Dedifferentiated amniotic fluid mesenchymal stem cell (primary cell): ENCODE results near the gene ATP6V0E1.
"Not testable (repeated sequence)": the region's sequence is repeated elsewhere in the genome, so short reads cannot be mapped to it uniquely, and the experiment has no call there.

ENCODE experiments used
- DNase-seq: peaks from one replicate; pipeline ENCODE4 v3.0.0-alpha.2; 2016; ENCODE audit errors: extremely low spot score

ATP6V0E1 gene

GRCh38 chr5:173004013-173004412 lies 20.4 kb downstream of the ATP6V0E1 start:
- no peak for DNase-seq

DNA sequence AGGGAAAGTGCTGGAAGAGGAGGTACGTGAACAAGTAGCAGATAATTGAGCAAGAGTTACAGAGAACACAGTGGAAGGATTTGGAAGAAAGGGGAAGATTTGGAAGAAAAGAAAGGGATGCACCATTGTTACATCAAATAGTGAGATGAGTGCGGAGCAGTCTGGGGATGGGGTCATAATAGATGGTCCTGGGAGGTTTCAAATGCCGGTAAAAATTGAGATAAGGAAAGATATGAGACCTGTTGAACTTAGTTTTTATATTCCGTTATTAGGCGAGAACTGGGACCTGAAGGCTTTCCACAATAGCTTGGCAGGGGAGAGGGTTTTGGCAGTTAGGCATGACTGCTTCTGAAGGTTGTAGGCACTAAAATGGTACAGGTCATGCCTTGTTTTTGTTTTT lies 20.9 kb downstream of the ATP6V0E1 start:
- DNase-seq: no peak

- peak; percentile 21 for DNase-seq
Measured at GRCh38 chr5:173010021-173010420, 26.4 kb downstream of the ATP6V0E1 start.

DNA sequence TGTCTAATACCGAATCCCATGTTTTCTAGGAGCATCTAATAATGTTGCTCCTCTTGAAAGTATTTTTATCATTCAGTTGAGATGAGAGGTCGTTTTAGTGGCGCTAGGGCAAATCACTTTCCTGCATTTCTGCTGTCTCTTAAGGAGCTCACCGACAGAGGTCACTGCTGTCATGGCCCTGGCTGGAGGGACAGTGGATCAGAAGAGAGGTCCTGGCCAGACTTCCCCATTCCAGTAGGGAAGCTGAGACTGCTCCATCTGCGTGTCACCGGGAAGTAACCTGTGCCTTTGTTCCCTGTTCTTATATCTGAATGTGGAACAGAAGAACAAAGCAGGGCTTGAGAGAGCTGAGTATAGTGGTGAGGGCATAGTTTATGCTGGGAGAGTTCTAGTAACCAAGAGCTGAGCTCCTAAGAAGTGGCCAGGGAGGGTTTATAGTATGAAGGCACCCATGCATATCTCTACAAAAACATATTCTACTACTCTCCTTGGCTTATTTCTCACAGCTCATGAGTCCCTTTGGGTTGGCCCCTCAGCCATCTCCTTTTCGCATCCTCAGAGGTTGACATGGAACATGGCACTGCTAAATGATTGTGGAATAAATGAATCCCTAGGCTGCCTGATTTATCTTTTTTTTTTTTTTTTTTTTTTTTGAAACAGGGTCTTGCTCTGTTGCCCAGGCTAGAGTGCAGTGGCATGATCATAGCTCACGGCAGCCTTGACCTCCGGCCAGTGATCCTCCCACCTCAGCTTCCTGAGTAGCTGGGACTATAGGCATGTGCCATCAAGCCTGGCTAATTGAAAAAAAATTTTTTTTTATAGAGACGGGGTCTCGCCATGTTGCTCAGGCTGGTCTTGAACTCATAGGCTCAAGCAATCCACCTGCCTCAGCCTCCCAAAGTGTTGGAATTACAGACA lies 27.2 kb downstream of the ATP6V0E1 start:
- DNase-seq: no peak

GRCh38 chr5:173011566-173011965 lies 28.0 kb downstream of the ATP6V0E1 start:
- no peak for DNase-seq

GRCh38 chr5:173012882-173013281 lies 29.3 kb downstream of the ATP6V0E1 start:
- no peak for DNase-seq

GRCh38 chr5:173014671-173015070 lies 31.1 kb downstream of the ATP6V0E1 start:
- DNase-seq: no peak

- DNase-seq: no peak
Measured at GRCh38 chr5:173015192-173015591, 31.6 kb downstream of the ATP6V0E1 start.

DNA sequence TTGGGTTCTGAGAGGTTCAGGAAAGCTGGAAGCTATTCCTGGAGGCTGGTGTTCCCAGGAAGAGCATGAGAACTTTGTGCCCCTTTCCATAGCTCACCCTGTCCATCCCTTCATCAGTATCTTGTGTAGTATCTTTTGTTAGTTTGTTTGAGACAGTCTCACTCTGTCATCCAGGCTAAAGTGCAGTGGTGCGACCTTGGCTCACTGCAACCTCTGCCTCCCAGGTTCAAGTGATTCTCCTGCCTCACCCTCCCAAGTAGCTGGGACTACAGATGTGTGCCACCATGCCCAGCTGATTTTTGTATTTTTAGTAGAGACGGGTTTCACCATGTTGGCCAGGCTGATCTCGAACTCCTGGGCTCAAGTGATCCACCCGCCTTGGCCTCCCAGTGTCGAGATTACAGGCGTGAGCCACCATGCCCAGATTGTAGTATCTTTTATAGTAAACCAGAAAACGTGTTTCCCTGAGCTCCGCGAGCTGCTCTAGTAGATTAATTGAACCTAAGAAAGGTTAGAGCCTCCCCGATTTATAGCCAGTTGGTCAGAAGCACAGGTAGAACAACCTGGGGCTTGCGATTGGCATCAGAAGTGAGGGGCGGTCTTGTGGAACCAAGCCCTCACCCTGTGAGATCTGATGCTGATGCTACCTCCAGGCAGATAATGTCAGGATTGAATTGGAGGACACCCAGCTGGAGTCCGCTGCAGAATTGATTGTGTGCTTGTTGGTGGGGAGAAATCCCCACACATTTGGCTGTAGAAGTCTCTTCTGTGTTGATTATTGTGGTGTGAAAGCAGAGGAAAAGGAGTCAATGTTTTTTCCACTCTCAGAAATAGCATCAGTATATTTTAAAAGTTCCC lies 32.3 kb downstream of the ATP6V0E1 start:
- DNase-seq: no peak

- DNase-seq: peak; percentile 76
Measured at GRCh38 chr5:173016598-173017046, 33.1 kb downstream of the ATP6V0E1 start.

GRCh38 chr5:173017087-173017486 lies 33.5 kb downstream of the ATP6V0E1 start:
- DNase-seq: not testable (repeated sequence)

GRCh38 chr5:173018358-173018757 lies 34.8 kb downstream of the ATP6V0E1 start:
- DNase-seq: no peak

GRCh38 chr5:173020154-173020581 lies 36.6 kb downstream of the ATP6V0E1 start:
- DNase-seq: no peak

DNA sequence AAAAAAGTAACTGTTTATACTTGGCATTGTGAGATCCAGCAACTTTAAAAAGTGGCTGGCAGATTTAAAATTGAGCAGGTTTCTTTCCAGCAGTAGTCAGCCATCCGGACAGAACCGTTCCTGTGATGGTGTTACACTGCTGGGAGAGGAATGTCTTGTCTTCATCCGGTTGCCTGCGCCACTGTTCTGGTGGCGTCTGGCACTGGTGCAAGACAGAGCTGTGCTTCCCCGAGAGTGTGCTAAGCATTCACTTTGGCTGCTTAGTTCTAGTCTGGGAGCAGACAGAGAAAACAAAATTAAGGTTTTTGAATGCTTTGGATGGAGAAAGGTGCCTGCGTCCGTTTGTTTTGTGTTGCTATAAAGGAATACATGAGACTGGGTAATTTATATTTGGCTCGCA lies 37.1 kb downstream of the ATP6V0E1 start:
- DNase-seq: no peak

DNA sequence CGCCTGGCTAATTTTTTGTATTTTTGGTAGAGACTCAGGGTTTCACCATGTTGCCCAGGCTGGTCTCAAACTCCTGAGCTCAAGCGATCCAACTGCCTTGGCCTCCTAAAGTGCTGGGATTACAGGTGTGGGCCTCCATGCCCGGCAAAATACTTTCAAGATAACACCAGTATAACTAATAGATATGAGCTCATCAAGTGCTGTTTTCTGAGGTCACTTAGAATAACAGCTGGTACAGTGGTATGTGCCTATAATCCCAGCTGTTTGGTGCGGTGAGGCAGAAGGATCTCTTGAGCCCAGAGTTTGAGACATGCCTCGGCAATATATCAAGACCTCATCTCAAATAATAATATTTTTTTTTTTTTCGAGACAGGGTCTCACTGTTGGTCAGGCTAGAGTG lies 42.1 kb downstream of the ATP6V0E1 start:
- no peak for DNase-seq

DNA sequence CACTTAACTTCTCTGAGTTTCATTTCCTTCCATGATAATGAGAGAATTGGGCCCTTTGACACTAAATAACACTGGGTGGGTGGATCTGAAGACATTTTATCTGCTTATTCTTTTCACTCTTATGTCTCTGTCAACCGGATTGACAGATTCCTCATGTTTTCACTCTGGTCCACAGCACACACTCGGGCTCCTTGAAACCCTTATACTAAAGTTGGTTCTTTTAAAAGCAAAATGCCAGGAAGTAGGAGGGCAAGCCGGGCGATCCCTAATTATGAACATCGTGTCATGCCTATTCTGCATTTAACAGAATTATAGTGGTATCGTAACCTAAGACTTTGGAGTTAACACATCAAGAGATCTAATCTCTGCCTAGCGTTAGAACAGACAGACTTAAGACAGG lies 44.3 kb downstream of the ATP6V0E1 start:
- DNase-seq: no peak

DNA sequence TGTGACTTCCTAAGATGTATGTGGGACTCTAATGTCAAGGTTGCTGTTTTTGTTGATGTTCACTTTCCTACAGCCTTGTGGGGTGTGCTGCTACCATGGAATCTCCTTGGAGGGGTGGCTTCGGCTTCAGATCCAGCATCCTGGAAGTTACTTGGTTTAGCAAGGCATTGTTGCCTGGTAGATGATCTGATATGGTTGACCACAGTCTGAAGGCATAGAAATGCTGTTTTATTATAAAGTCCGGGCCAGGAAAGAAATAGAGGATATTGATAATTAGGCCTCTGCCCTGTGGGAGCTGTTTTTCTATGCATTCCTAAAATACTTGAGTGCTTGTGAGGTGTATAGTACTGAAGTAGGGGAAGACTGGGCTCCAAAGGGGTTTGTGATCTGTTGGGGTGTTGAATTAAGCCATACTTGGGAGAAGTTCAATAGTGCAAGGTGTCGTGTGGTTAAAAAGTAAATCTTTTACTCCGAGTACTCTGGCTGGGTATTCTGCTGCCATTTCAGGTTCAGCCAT lies 45.3 kb downstream of the ATP6V0E1 start:
- no peak for DNase-seq

GRCh38 chr5:173029499-173029921 lies 45.9 kb downstream of the ATP6V0E1 start:
- DNase-seq: no peak

GRCh38 chr5:173032096-173032495 lies 48.5 kb downstream of the ATP6V0E1 start:
- not testable (repeated sequence) for DNase-seq

DNA sequence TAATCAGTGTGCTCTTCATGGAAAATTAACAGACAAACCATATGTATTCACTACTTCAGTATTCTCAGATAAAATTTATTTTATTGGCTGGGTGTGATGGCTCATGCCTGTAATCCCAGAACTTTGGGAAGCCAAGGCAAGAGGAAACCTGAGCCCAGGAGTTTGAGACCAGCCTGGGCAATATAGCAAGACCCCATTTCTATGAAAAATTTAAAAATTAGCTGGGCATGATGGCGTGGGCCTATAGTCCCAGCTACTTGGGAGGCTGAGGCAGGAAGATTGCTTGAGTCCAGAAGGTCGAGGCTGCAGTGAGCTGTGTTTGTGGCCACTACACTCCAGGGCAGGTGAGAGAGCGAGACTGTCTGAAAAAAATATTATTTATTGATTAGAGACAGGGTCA lies 49.2 kb downstream of the ATP6V0E1 start:
- DNase-seq: no peak

- DNase-seq: no peak
Measured at GRCh38 chr5:173033923-173034322, 50.4 kb downstream of the ATP6V0E1 start.
